ENCODE results near the gene IGFBP7.

The IGFBP7 gene

GRCh38 chr4:57109847-57110639, at the start of gene IGFBP7:
IGFBP7 (minus strand) TSS chr4:57110385; CDS start chr4:57110351, 34 bp downstream.
- DNase-seq (ENCODE audit: low read depth) = no peak

GRCh38 chr4:57159866-57160265, 49.7 kb upstream of the IGFBP7 start:
- no peak for DNase-seq (ENCODE audit: low read depth)

DNA sequence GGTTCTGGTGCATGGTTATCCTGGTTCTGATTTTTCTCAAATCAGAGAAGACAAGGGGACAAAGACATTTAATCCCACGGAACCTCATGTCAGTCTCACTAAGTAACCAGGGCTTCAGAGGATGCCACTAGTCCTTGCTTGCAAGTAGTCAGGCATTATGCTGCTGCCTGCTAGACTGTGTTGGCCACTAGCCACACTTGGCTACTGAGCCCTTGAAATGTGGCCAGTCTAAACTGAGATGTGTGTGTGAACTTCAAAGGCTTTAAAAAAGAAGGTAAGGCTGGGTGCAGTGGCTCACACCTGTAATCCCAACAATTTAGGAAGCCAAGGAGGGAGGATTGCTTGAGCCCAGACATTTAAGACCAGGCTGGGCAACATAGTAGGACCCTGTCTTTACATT, 48.6 kb upstream of the IGFBP7 start:
- DNase-seq (ENCODE audit: low read depth) = no peak

- no peak for DNase-seq (ENCODE audit: low read depth)
These were observed 48.0 kb upstream of the IGFBP7 start for GRCh38 chr4:57158221-57158620.

GRCh38 chr4:57157596-57158137, 47.5 kb upstream of the IGFBP7 start:
- DNase-seq (ENCODE audit: low read depth) = no peak

DNA sequence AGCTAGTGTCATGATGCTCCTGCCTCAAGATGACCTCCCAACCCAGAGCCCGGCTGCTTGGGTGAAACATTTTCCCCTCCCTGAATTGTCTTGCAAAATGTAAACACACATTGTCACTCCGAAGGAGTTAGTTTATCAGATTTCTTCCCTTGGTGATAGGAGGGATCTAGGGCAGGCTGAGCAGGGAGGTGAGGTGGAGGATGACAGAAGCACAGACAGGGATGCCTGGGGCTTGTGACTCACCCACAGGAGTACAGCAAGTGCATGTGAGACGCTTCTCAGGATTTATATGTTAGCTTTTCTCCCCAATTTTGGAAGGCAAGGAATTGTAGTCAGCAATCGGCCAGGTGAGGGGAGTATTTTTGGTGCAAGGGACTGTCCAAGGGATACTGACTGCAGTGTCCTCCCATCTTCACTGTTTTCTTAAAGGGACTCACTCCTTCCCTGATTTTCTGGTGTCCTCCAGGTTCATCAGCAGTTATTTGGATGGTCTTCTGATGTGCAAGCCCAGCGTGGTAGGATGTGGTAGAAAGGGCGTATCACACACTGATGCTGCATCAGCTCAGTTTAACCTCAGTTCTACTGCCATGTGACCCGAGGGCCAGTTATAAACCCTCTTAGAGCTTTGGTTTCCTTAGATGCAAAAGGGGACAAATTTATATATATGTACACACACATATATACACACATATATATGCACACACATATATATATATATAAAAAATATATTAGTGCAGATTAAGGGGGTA, 46.2 kb upstream of the IGFBP7 start:
- no peak for DNase-seq (ENCODE audit: low read depth)

DNA sequence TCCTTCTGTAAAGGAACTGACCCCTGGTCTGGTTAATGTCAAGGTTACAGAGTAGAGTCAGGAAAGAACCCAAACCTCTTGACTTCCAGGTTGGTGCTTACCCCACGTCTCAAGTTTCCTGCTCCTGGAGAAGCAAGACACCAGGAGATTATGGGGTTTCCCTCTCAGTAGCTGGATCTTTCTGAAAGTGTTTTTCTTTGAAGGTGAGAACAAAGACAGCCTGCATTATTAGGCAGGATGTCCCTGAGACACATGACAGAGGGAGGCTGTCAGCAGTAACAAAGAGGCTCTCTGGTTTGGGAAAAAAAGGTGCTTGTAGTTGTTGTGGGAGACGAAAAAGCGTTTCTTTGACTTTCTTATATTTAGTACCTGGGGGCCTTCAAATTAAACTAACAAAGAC, 44.7 kb upstream of the IGFBP7 start:
- no peak for DNase-seq (ENCODE audit: low read depth)

- DNase-seq (ENCODE audit: low read depth) = no peak
These were observed 44.0 kb upstream of the IGFBP7 start for GRCh38 chr4:57154191-57154590.

DNA sequence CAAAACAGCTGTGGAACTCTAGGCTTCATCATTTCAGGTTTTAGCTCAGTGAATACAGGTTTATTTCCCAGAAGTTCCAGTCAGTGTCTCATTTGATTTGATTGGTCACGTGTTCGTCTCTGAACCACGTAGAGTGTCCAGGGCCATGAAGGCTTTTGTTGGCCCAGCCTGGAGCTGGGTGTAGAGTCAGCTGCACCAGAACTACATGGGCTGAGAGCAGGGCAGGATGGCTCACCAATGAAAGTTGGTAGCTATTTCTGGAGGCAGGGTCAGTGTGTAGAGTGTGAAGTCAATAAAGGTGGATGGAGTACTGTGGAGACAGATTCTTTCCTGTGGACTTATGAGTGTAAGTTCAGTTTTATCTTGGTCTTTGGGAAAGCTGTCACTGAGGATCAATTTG, 43.0 kb upstream of the IGFBP7 start:
- no peak for DNase-seq (ENCODE audit: low read depth)

DNA sequence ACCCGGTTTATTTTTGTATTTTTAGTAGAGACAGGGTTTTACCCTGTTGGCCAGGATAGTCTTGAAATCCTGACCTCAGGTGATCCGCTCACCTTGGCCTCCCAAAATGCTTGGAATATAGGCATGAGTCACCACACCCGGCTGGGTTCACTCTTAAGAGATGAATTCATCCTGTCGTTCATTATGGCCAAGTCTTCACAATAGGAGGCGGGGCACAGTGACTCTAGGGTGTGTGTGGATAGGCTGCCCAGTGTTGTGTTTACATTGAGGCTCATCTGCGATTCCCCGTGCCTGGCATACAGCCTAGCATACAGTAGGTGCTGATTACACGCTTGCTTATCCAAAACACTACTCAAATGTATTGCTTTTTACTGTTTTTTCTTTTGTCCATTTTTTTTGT, 41.3 kb upstream of the IGFBP7 start:
- no peak for DNase-seq (ENCODE audit: low read depth)

- DNase-seq (ENCODE audit: low read depth) = no peak
These were observed 39.6 kb upstream of the IGFBP7 start for GRCh38 chr4:57149833-57150232.

DNA sequence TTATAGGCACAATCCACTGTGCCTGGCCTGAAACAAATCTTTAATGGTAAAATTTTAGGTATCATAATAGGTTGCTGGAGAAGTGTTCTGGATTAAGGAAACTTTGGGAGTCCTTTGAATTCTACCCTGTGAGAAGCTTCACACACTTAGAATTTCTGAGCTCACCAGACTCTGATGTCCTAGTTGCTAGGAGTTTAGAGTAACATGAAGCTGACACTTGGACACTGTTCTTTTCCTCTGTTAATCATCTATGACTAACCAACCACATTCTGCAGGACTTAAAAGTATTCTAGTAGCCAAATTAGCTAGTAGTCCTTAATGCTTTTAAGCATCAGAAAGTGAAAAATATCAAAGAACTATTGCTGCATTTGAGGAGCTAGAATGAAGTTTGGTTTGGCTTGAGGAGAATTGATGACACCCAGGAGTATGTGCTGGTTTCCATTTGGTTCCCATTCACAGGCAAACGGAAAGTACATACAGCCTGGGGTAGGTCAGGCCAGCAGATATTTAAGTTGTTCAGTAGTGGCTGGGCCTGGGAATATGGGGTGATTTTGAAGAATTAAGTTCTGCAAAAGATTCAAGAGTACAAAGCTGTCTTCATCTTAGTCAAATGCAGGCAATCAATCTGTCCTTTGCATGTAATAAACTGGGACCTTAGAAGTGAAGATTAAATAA, 38.8 kb upstream of the IGFBP7 start:
- no peak for DNase-seq (ENCODE audit: low read depth)

- DNase-seq (ENCODE audit: low read depth) = no peak
These were observed 38.0 kb upstream of the IGFBP7 start for GRCh38 chr4:57148177-57148576.

- DNase-seq (ENCODE audit: low read depth) = no peak
These were observed 37.3 kb upstream of the IGFBP7 start for GRCh38 chr4:57147335-57148060.

GRCh38 chr4:57146444-57146843, 36.3 kb upstream of the IGFBP7 start:
- no peak for DNase-seq (ENCODE audit: low read depth)

- no peak for DNase-seq (ENCODE audit: low read depth)
These were observed 34.3 kb upstream of the IGFBP7 start for GRCh38 chr4:57144466-57144865.

DNA sequence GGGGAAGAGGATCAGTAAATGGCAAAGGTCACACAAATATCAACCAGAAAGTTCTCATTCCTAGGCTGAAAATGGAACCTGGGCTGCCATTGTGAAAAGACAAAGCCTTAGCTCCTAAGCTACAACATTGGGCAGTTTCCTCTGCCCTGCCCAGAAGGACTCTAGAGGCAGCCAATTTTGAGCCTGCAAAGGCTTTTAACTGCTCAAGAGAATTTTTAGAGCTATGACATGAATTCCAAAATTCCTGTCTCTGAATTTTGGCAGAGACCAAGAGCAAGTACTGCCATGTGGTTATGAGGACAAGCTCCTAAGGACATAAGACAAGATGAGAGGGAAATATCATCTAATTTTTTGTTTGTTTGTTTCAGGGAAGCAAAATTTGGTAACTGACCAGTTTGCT, 29.6 kb upstream of the IGFBP7 start:
- no peak for DNase-seq (ENCODE audit: low read depth)

GRCh38 chr4:57137261-57137660, 27.1 kb upstream of the IGFBP7 start:
- DNase-seq (ENCODE audit: low read depth) = no peak

DNA sequence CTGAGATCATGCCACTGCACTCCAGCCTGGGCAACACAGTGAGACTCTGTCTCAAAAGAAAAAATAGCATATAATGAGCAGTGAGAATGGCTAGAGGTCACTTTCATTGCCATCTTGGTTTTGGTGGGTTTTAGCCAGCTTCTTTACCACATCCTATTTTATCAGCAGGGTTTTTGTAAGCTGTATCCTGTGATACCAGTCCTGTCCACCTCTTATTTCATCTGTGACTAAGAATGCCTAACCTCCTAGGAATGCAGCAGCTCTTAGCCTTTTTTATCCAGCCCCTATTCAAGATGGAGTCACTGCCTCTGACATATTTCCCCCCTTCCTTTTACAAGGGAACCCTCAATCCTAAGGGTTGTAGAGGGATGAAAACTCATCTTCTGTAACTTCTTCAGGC, 26.1 kb upstream of the IGFBP7 start:
- no peak for DNase-seq (ENCODE audit: low read depth)

DNA sequence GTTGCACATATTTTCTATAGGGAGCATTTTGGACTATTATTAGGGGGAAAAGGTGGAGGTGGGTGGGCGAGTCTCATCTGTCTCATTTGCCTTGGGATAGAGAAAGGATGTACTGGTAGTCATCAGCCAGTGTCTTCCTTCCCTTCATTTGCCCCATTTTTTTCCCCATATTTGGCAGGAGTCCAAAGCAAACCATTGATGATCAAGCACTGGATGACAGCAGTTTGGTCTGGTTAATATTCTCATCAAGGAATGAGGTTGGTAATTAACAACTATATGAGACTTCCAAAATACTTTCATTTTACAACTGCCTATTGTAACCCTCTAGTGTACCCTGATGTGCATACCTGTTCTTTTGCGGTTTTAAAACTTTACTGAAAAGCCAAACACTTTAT, 22.6 kb upstream of the IGFBP7 start:
- no peak for DNase-seq (ENCODE audit: low read depth)

DNA sequence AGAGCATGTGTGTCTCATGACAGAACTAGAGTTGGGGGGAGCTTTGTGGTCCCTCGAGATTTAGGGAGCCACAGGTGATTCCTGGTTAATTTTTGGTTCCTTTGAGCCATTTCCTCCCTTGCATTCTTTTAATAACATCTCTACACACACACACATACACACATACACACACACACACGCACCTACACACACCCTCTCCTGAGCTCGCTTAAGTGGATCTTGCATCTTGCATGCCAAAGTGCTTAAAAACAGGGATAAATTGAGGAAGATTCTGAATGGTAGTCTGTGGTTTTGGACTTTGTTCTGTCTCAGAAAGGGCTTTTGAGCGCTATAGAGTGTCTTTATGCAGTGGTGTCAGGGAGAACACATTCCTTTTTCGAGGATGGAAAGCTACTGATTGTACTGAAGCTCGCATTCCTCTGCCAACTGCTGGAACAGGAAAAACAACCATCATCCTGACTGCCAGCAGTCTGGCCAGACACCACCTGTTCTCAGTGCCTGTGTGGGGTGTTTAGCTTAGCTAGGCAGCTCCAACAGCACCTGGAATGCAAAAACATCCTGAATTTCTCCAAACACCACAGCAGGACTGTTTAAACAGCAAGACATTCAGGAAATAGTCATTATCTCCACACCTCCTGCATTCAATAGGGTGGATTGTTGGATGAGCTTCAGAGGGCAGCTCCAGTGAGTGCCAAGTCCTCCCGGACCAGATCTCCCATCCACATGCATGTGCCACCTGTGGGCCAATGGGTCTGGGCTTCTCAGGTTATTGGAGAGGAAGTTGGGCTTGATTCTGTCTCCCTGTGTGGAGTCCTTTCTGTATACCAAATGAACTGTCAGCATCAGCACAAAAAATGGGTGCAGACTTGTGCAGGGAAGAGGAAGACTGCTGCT, 21.9 kb upstream of the IGFBP7 start:
- no peak for DNase-seq (ENCODE audit: low read depth)

All from activated T-helper 9 cell treated with anti-CD3 and anti-CD28 coated beads, Interleukin-2, amount 50 U/mL, for 16 hours (primary cell).